Femur (tissue), 1 donor: ENCODE data around the gene CAPSL.
"Not testable (repeated sequence)": the region's sequence is repeated elsewhere in the genome, so short reads cannot be mapped to it uniquely, and the experiment has no call there.

Experiments
- DNase-seq: peaks from one replicate; pipeline ENCODE4 v3.0.0-alpha.2; 2017

CAPSL gene

DNA sequence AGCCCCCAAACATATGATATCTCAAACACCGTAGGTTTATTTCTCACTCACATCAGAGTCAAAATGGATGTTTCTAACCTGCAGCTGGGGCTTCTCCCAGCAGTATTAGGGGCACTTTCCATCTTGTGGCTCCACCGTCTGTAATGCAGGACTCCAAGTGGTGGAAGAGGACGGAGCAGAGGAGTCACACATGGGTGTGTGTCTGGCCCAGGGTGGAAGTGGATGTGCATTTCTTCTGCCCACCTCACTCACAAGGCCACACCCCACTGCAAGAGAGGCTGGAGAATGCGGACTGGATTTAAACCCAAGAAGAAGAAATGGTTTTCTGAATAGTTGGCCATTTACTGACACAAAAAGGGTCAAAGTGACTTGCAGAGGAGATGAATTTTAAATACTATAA, 67.8 kb downstream of the CAPSL start:
- no peak for DNase-seq

DNA sequence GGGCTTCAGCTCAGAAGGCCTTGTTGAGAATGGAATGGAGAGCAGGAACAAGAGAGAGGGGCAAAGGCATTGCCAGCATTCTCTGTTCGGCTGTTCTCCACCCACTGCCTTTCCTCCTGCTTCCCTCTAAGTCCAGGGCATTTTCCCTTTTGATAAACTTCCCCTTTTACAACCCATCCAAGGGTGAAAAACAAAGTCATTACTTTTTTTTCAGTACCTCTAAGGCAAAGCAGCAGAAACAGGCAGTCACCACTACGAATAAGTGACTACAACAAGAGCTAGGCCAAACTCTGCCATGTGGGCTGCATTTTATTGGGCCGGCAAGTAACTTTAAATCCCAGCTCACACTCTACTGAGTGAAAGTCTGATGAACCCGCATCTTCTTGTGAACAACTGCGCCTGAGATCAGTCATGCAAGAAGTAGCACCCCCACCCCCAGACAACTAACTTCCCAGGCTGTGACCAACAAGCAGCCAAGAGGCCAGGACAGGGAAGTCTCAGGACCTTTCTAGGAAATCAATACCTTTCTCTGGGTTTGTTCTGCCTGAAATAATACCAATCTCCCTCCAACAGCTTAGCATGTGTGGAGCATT, 68.6 kb downstream of the CAPSL start:
- no peak for DNase-seq

DNA sequence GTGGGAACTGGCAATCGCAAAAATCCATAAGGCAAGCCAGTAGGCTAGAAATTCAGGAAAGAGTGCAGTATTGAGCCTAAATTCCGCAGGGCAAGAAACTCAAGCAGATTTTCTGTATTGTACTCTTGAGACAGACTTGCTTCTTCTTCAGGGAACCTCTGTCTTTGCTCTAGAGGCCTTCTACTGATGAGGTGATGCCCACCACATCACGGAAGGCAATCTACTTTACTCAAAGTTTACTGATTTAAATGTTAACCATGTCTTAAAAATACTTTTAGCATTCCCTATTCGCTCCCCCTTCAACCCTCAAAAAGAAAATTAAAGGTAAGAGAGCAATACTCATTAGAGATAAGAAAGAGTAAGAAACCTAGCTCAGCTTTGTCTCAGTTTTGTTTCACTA, 70.4 kb downstream of the CAPSL start:
- DNase-seq, result no peak

DNA sequence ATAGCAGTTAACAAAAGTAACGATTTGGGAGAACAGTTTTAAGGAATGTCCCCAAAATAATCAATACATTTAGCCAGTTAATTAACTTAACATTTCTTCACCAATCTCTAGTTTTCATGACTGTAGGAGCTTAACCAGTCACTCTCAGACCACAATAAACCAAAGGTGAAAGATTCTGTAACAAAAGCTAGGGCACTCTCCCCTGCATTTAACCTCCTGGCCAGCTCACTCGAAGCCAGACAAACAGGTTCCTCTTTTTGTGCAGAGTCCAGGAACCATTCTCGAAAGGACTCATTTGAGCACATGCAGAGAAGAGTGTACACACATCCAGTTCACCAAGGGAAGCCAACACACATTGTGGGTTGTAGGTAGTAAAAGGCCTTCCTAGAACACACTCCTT, 75.3 kb downstream of the CAPSL start:
- DNase-seq, result no peak

DNA sequence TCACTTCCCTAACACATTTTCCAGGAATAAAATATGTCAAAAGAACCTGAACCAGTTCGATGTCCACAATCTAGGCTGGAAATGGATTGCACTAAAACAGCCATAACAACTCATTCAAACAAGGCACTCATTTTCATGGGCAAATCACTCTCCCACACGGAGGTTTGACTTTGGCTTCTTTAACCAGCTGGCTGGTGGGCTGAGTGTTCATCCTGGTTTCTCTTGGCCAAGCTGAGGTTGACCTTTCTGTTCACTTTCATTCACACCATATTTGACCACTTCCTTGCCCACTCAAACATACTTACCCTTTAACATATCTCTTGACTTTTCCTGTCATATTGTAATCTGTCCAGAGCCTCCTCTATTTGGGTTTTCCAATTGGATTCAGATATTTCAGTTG, 76.3 kb downstream of the CAPSL start:
- DNase-seq, result no peak

DNA sequence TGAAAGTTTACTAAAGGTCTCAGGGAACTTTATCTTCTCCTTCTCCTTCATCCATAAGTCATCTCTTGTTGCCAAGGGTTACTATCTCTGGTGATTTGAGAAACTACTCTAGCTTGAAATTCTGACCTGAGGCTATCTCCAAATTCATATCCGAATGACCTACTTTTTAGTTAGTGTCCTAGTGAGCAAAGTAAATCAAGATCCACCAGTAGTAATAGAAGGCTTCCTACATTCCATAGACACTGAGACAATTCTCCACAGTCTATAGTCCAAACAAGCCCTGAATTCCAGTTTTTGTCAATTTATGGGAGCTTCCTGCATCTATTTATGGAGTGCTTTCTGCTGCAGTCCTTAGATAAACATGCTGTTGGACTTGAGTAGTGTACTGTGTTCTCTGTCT, 76.7 kb downstream of the CAPSL start:
- DNase-seq, result no peak

DNA sequence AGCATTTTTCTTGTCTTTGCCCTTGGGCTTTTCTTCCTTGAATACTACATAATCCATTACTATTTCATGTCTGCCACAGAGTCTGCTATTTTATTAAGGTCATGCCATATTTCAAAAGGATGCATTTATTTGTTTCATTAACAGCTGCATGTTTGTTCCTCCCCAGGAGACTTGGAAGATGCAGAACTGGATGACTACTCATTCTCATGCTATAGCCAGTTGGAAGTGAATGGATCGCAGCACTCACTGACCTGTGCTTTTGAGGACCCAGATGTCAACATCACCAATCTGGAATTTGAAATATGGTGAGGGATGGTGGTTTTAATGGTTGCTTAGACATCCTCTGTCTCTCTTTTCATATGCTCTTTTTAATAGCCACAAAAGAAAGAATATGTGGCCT, 77.7 kb downstream of the CAPSL start:
- no peak for DNase-seq

DNA sequence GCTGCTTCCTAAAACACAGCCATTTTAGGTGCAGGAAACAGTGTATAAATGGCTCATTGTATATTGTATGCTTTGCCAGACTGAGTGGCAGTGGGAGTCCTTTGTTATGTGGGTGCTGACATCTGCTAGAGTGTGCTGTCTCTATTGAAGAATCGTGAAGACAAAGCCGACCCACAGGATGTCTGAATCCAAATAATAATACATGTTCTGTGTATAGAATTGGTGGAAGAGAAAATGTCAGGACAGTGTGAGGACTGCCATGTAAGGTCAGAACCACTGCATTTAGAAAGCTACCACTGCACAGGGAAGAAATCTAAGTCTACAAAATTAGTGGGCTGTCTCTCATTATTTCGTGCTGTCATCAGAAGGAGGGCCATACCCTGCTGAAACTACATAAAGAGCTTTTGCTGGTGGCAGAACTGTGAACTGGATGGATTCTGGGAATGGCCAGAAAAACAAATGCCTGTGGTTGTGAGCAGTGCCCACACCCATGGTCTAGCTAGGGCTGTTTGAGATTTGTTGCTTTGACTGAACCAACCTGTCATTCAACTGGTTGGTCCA, 79.2 kb downstream of the CAPSL start:
- DNase-seq, result no peak

DNA sequence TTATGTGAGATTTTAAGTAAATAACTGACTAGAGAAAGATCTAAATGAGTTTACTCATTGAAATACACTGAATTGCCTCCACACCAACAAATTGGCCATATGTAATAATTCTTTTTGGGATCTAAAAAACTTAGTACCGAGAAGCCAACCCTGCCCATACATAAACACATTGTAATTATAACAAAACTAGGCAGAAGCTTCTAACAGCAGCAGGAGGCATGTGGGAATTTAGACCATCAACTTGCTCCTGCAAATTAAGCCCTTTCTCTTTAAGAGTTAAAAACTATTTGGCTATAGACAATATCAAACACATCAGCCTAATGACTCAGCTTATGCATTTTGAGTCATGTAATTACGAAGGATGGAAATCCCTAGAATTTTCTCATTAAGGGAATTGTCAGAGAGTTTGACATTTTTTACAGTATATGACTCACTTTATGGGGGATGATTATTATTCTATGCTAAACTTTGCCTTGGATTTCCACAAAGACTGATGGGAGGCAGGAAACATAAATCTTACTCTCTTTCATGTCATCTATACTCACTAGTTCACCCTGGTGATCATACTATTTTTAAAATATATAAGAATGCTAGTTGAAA, 80.7 kb downstream of the CAPSL start:
- DNase-seq, result no peak

DNA sequence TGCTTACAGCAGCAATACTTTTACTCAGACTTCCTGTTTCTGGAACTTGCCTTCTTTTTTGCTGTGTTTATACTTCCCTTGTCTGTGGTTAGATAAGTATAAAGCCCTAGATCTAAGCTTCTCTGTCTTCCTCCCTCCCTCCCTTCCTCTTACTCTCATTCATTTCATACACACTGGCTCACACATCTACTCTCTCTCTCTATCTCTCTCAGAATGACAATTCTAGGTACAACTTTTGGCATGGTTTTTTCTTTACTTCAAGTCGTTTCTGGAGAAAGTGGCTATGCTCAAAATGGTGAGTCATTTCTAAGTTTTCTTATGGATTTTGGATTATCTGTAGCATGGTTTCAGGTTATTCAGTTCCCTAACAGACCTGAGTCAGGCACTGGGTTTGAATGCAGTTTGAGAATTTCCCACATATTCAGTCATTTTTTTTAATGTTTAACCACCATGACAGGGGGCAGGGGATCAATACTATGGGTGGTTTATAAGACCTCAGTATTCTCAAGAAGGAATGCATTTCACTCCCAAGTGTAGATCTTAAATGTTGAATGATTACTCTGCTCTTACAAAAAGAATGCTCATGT, 81.6 kb downstream of the CAPSL start, which contains the start of gene IL7R:
Gene IL7R, plus strand, starts transcription at position 127 of the 587 bp plus-strand sequence. Its CDS starts 87 bp downstream, at position 214.
- no peak for DNase-seq

DNA sequence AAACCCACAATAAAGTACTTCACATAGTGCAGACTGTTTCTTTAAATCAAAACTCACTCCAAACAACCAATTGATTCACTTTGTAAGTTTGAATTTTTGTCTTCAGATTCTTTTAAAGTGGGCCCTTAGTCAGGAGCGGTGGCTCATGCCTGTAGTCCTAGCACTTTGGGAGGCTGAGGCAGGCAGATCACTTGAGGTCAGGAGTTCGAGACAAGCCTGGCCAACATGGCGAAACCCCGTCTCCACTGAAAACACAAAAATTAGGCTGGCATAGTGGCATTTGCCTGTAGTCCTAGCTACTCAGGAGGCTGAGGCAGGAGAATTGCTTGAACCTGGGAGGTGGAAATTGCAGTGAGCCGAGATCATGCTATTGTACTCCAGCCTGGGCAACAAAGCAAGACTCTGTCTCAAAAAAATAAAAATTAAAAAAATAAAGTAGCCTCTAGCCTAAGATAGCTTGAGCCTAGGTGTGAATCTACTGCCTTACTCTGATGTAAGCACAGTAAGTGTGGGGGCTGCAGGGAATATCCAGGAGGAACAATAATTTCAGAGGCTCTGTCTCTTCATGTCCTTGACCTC, 82.1 kb downstream of the CAPSL start:
- DNase-seq, result not testable (repeated sequence)

DNA sequence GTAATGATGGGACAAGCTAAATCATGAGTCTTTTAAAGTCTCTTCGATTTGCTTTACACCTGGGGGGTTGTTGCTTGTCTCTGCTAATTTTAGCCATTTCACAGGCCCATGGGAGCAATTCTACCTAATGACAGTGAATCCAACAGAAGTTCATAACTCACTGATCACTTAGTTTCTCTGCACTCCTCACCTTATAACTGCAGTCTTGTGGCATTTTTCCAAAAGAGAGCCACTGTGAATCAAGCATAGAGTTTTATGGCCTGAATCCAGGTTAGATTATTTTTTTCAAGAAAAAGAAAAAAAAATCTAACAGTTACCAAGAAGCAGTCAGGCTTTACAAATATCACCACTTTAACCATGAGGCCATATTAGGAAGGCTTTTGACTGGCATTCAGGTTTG, 83.2 kb downstream of the CAPSL start:
- DNase-seq, result no peak
